Peyer's patch (tissue), 4 donors: ENCODE measurements around the gene GLT6D1.

ENCODE experiments used
- CTCF ChIP-seq, 6 experiments: fragments of 450-650 bp in 4 of 6; fragments of 200-600 bp in 2 of 6; sonication (generic) in 1 of 6; IDR thresholded peaks; one replicate each; pipeline ENCODE4 v1.5.1; 2017 to 2019; ENCODE audit warnings: antibody characterized with exemption in 6 of 6, mild to moderate bottlenecking in 3 of 6, moderate library complexity in 1 of 6
- POLR2A ChIP-seq, 2 donors: fragments of 450-650 bp; IDR thresholded peaks; one replicate each; pipeline ENCODE4 v1.5.1; 2017; ENCODE audit warnings: antibody characterized with exemption in 2 of 2, mild to moderate bottlenecking in 2 of 2, moderate library complexity in 2 of 2

- no peak for TF ChIP-seq CTCF (IDR thresholded peaks at IDR 0.05)
- no peak for TF ChIP-seq POLR2A (IDR thresholded peaks at IDR 0.05)
Measured at GRCh38 chr9:135582541-135582940, 56.8 kb downstream of the GLT6D1 start.
